ENCODE measurements around the gene RAX2. TPM values are rescaled to one million over a fixed set of nuclear protein-coding genes. Genes with fewer than 3 reads are reported as not detected.

Gene RAX2
- total and polyA plus RNA-seq, 9 of the 15 experiments (the other 6 are each of a cell fraction or from before 2014, with no cell fraction given) = not detected

DNA sequence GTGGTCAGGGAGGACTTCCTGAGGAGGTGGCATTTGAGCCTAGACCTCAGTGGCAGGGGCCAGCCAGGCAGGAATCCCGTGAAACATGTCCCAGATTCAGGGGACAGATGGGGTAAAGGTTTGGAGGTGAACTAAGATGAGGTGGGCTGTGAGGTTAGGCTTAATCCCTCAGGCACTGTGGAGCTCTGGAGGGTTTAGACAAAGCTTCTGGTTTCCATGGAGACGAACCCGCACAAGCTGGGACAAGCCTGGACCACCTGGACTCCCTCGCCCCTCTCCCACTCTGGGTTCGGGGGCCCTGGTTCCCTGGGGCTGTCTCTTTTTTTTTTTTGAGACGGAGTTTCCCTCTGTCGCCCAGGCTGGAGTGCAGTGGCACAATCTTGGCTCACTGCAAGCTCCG, 48.1 kb downstream of the RAX2 start:
- Histone ChIP-seq H3K9me1 (ENCODE audit: control insufficient read depth, insufficient read depth, low read length) (no peaks in the 10 kb centered on the region), H3K79me2 (ENCODE audit: control insufficient read depth, insufficient read depth, low read length) (no peaks in the 10 kb centered on the region), H3K27me3 (ENCODE audit: control insufficient read depth in 2 of 2, insufficient read depth in 2 of 2, low read length in 2 of 2) (no peaks in the 10 kb centered on the region), H4K20me1 (replicated peaks; ENCODE audit: control insufficient read depth, insufficient read depth, low read length) (no peaks in the 10 kb centered on the region), H3K36me3 (ENCODE audit: control insufficient read depth, insufficient read depth, low read length) (no peaks in the 10 kb centered on the region), H3K27ac (ENCODE audit: extremely low read depth, low read depth, low read length) (no peak overlapping the region), H2AFZ (ENCODE audit: low read depth, low read length) (no peak overlapping the region), H3K4me2 (ENCODE audit: insufficient read depth, low read length) (no peak overlapping the region), H3K9me3 (replicated peaks; ENCODE audit: control insufficient read depth, insufficient read depth, low read depth, low read length) (no peaks in the 10 kb centered on the region), H3K4me3 (no peak overlapping the region), H3K4me1 (replicated peaks in 1 of 2; ENCODE audit: control insufficient read depth in 2 of 2, insufficient read depth in 2 of 2, low read length in 2 of 2) (peaks cover 7 to 32% of the 10 kb centered on the region in 2 experiments; a peak in 3 of 5 replicates), H3K9ac (ENCODE audit: insufficient read depth in 1 of 2, low read depth in 2 of 2, low read length in 2 of 2) (no peak overlapping the region)
- intact Hi-C loops (cut with micrococcal nuclease) = loop anchor here (5.0 kb wide), 2 partner anchors 98 to 123 kb away; no protein-coding TSS in a partner anchor
- ChIA-PET POLR2A (no interaction called here), CTCF (ENCODE audit: low intra/inter-chr PET ratio) (interaction anchor here (0.6 to 1.0 kb wide), 2 partner anchors 98 to 428 kb away, joined by 3 read pairs; no protein-coding TSS in a partner anchor)
- TF ChIP-seq POLR2A (conservative IDR thresholded peaks at IDR 0.05) (no peak), PURB (CRISPR knock-in tag; IDR thresholded peaks at IDR 0.05; ENCODE audit: low read depth) (no peak), ZNF224 (CRISPR knock-in tag; IDR thresholded peaks at IDR 0.05) (no peak), RFX1 (IDR thresholded peaks at IDR 0.05) (peak; percentile 72; the same call in 1 of the 2 replicates), ZFP36 (IDR thresholded peaks at IDR 0.05; ENCODE audit: low read depth, low read length, partially characterized antibody) (peak; percentile 83), ZNF764 (CRISPR knock-in tag; IDR thresholded peaks at IDR 0.05; ENCODE audit: low read depth) (no peak), SMC3 (conservative IDR thresholded peaks at IDR 0.05; ENCODE audit: insufficient read depth, low read depth, low read length) (no peak), ZNF551 (CRISPR knock-in tag; IDR thresholded peaks at IDR 0.05) (no peak), ETV1 (tag; conservative IDR thresholded peaks at IDR 0.05; ENCODE audit: low read depth) (no peak), ZNF445 (CRISPR knock-in tag; IDR thresholded peaks at IDR 0.05; ENCODE audit: low read depth) (no peak), GTF2F1 (IDR thresholded peaks at IDR 0.05; ENCODE audit: low read depth, low read length) (no peak), SRF (CRISPR knock-in tag; IDR thresholded peaks at IDR 0.05) (no peak), ZNF316 (IDR thresholded peaks at IDR 0.05) (no peak)
- TF ChIP-seq, protein P1, sequence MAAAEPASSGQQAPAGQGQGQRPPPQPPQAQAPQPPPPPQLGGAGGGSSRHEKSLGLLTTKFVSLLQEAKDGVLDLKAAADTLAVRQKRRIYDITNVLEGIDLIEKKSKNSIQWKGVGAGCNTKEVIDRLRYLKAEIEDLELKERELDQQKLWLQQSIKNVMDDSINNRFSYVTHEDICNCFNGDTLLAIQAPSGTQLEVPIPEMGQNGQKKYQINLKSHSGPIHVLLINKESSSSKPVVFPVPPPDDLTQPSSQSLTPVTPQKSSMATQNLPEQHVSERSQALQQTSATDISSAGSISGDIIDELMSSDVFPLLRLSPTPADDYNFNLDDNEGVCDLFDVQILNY (CRISPR knock-in tag; IDR thresholded peaks at IDR 0.05) = no peak
- TF ChIP-seq, protein P2, sequence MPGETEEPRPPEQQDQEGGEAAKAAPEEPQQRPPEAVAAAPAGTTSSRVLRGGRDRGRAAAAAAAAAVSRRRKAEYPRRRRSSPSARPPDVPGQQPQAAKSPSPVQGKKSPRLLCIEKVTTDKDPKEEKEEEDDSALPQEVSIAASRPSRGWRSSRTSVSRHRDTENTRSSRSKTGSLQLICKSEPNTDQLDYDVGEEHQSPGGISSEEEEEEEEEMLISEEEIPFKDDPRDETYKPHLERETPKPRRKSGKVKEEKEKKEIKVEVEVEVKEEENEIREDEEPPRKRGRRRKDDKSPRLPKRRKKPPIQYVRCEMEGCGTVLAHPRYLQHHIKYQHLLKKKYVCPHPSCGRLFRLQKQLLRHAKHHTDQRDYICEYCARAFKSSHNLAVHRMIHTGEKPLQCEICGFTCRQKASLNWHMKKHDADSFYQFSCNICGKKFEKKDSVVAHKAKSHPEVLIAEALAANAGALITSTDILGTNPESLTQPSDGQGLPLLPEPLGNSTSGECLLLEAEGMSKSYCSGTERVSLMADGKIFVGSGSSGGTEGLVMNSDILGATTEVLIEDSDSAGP (CRISPR knock-in tag; IDR thresholded peaks at IDR 0.05) = no peak
- no TSS peak for BruUV-seq (replicated peaks)
- FAIRE-seq (no peak), DNase-seq (ENCODE audit: extremely low read depth in 1 of 4, low spot score in 3 of 4) (no peak), ATAC-seq (no peak)
- 20% methylated on average over 8 of the region's 8 CpGs for WGBS (ENCODE audit: insufficient coverage, low coverage, missing lambda C conversion rate)
- in situ Hi-C loops (cut with MboI) = no loop called here

Data from K562 (cell line).